Stimulated activated CD8-positive, alpha-beta memory T cell treated with anti-CD3 and anti-CD28 coated beads, Interleukin-4, amount 100 ng/mL, for 24 hours (primary cell): ENCODE results near the gene KIF1B.
"Not testable (repeated sequence)": the region's sequence is repeated elsewhere in the genome, so short reads cannot be mapped to it uniquely, and the experiment has no call there.

Source experiments
- DNase-seq: peaks from one replicate; pipeline ENCODE4 v3.0.0-alpha.2; 2020; ENCODE audit warnings: low read depth

KIF1B gene

GRCh38 chr1:10386761-10387676, 176.6 kb downstream of the KIF1B start:
- no peak for DNase-seq

GRCh38 chr1:10387677-10388386, 177.5 kb downstream of the KIF1B start:
- DNase-seq, result no peak

- no peak for DNase-seq
Measured at GRCh38 chr1:10388387-10388715, 178.0 kb downstream of the KIF1B start.

- DNase-seq, result no peak
Measured at GRCh38 chr1:10389271-10389973, 179.1 kb downstream of the KIF1B start.

GRCh38 chr1:10396870-10397269, 186.5 kb downstream of the KIF1B start:
- no peak for DNase-seq

- no peak for DNase-seq
Measured at GRCh38 chr1:10398278-10398733, 187.9 kb downstream of the KIF1B start.

GRCh38 chr1:10398734-10399443, 188.5 kb downstream of the KIF1B start, which contains the start of gene PGD:
Gene PGD (plus strand): TSS chr1:10399064. CDS start chr1:10399118, 54 bp downstream.
- DNase-seq, result peak; percentile 98

- no peak for DNase-seq
Measured at GRCh38 chr1:10399444-10399941, 189.1 kb downstream of the KIF1B start.

- DNase-seq, result no peak
Measured at GRCh38 chr1:10400013-10400412, 189.6 kb downstream of the KIF1B start.

GRCh38 chr1:10401281-10401680, 190.9 kb downstream of the KIF1B start:
- DNase-seq, result no peak

- DNase-seq, result no peak
Measured at GRCh38 chr1:10402729-10403274, 192.4 kb downstream of the KIF1B start.

- DNase-seq, result no peak
Measured at GRCh38 chr1:10407201-10407600, 196.8 kb downstream of the KIF1B start.

GRCh38 chr1:10415211-10415930, 205.0 kb downstream of the KIF1B start:
- DNase-seq, result no peak

GRCh38 chr1:10415967-10416366, 205.6 kb downstream of the KIF1B start:
- DNase-seq, result not testable (repeated sequence)

GRCh38 chr1:10418741-10419140, 208.4 kb downstream of the KIF1B start:
- DNase-seq, result not testable (repeated sequence)

- no peak for DNase-seq
Measured at GRCh38 chr1:10419351-10419750, 209.0 kb downstream of the KIF1B start.

GRCh38 chr1:10421637-10422036, 211.3 kb downstream of the KIF1B start:
- no peak for DNase-seq

GRCh38 chr1:10424034-10424433, 213.7 kb downstream of the KIF1B start:
- no peak for DNase-seq

GRCh38 chr1:10424651-10425050, 214.3 kb downstream of the KIF1B start:
- DNase-seq, result no peak

- DNase-seq, result not testable (repeated sequence)
Measured at GRCh38 chr1:10425826-10426534, 215.6 kb downstream of the KIF1B start.
